Adipose tissue (tissue), 3 donors: ENCODE results near the gene MRPL24. TPM values are rescaled to one million over a fixed set of nuclear protein-coding genes. Genes with fewer than 3 reads are reported as not detected.

ENCODE experiments used
- H3K27ac ChIP-seq: one replicate; pipeline ENCODE4 v1.5.1; 2013; ENCODE audit warnings: low read depth, low read length
- WGBS, 3 donors: extraction: QIAGEN DNeasy Blood & Tissue Kit; methylation state at CpG; one replicate each; pipeline ENCODE4 v1.1.7; 2013; 5-methylcytosine and 5-hydroxymethylcytosine counted together
- polyA plus RNA-seq, 3 donors: library from polyadenylated mRNA; stranded (reverse); fragments of 200-250 nt; gene quantifications; one replicate each; pipeline ENCODE4 v1.2.3, GENCODE V29; 2013
- donor health status: healthy with polysubstance abuse.
- donor health status: Bipolar disorder and iron deficiency.
- donor health status: healthy.

MRPL24 gene
- polyA plus RNA-seq, 3 donors: 104 to 178 (median 151) TPM

DNA sequence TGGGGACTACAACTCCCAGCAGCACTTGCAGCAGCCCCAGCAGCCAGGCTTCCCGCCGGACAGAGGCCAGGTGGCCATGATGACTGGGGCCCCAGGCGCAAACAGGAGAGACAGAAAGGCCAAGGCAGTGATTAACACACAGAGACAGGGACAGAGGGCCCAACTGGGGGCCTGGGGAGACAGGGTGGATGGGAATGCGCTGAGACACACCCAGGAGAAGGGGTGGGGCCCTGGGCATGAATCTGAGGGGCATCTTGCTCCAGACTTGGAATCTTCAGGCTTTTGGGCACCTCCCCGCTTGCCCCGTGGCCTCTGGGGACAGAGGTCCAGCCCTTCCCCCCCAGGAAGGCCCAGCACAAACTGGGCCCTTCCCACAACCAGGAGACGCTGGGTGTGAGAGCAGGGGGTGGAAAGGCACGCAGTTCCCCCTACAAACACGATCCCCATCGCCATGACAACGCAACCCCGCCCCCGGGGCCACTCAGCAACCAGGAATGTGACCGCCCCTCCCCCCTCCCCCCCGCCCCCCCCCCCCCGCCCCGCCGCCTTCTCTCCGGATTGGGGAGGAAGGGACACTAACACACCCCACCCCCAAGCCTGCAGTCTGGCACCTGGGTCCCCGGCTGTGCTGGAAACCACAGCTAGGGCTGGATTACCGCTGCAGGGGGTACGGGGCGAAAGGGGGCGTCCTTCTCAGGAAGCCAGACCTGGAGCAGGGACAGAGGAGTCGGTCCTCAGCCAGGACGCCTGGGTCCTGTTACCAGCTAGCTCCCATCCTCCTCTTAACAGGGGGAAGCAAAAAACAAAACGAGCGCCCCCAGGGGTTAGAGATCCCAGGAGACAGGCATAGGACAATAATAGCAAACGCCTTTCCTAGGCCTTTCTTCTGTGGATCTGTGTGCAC, 6.1 kb upstream of the MRPL24 start:
- peak overlapping the region; percentile 91 for H3K27ac ChIP-seq
- WGBS, 3 donors: 1 to 3% (median 2%) methylated on average over 17 to 24 of the region's 29 CpGs

DNA sequence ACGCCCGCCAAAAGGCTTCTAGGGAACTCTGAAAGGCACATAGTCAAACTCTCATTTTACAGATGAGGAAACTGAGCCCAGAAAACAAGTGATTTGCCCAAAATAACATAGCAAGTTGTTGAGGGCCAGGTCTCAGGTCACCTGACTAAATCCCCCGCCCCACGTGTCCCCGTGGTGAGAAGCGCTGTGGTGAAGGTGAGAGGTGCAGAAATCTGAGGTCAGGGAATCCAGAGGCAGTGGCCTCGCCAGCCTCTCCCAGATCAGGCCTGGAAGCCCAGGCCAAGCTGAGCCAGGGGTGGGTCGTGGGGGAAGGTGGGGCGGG, 5.5 kb upstream of the MRPL24 start:
- H3K27ac ChIP-seq: peak overlapping the region; percentile 91
- 35 to 56% (median 43%) methylated on average over 9 of the region's 9 CpGs for WGBS, 3 donors

DNA sequence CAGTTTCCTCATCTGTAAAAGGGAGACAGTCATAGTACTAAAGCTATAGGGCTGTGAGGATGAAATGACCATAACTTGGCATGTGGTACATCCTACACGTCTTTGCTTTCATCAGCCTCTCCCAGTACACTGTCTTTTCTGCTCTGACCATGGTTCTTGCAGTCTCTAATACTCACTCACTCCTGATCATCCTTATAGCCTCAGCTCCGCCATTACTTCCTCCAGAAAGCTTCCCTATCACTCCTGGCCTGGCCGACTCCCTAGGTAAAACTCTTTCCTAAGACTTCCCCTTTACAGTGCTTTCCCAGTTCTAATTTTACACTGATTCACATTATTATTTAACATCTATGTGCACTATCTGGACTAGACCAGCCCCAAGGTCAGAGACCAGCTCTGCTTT, 5.0 kb upstream of the MRPL24 start:
- H3K27ac ChIP-seq: peak overlapping the region; percentile 91
- 46 to 50% (median 48%) methylated on average over 3 of the region's 3 CpGs for WGBS, 3 donors

DNA sequence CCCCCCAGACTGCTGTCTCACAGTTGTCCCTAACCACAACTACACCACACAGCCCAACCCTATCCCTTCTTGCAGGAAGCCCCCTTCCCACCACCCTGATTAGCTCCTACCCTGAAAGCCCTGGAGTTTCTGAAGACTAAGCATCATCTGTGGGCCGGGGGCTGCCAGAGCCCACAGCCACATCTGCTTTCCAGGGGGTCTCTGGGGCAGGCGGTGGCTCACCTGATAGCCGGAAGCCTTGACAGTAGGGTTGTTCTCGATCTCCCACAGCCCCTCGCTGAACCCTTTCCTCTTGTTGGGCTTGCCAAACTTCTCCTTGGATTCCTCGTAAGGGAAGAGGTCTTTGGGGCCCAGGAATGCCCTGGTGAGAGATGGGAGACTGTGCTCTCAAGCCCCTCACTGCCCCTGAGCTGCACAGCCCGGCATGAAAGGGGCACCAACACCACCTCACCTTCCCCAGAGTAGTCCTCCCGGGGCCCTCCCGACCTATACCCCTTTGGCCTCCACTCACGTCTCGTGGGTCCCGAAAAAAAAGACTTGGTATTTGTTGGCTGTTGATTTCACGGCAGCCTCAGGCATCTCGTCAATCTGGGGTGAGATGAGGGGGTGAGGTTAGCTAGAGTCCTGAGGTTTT, 4.0 kb upstream of the MRPL24 start:
- no peak overlapping the region for H3K27ac ChIP-seq

DNA sequence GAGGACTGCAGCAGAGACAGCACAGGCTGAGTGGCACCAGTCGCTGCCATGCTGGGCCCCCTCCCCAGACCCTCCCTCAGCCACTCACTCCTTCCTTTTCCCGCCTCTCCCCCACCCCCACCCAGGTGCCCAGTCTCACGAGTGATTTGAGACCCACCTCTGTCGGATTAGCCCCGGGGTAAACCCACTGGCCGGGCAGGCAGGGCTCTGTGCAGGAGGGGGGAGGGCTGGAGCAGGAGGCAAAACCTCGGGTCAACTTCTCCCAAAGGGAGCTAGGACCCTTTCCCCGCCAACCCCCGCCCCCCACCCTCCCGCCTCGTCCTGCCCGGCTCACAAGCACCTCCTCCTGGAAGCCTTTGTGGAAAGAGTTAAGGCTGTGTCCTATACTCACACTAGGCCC, 3.5 kb upstream of the MRPL24 start:
- no peak overlapping the region for H3K27ac ChIP-seq
- WGBS, 3 donors: 60 to 71% (median 68%) methylated on average over 8 to 12 of the region's 12 CpGs

More for the DNA sequence above, 4.0 kb upstream of the MRPL24 start:
- WGBS, 3 donors: 68 to 81% (median 72%) methylated on average over 14 of the region's 14 CpGs

DNA sequence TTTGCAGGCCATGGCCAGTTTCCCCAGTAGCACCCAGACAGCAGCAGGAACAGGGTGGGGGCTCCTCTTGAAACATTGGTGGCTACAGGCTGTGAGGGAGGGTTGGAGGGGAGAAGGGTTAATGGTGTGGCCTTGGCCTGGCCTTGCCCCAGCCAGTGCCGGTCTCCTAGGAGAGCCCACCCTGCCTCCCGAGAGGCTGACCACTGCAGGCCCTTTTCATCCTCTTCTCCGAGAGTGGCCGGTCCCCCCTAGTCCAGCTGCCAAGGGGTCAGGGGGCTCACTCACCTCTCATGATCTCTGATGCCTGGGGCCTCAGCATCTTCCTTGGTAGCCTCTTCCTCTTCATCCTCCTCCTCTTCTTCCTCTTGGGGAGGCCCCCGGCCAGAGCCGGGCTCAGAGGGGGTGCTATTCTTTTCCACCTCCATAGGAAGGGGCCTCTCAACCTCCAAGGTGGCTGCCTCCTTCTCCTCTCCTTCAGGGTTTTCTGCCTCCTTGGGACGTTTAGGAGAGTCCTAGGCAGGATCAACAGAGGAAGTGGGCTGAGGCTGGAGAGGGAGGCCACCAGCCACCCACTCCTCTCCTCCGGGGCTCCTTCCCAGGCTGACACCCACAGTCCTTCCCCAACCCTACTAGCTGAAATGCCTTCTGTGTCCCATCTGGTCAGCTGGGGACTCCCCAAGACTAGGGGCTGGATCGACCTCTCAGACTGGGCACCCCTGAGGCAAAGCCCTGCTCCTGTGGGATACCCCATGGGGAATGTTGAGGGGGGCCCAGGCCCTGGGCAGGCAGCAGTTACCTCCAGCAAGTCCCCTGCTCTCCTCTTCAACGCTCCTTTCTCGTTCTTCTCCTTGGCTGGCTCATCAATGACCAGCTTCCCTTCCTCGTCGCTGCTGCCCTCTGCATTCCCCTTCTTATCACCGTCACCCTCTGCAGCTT, 2.7 kb upstream of the MRPL24 start:
- WGBS, 3 donors: 73 to 81% (median 76%) methylated on average over 13 to 14 of the region's 14 CpGs
- no peak overlapping the region for H3K27ac ChIP-seq

DNA sequence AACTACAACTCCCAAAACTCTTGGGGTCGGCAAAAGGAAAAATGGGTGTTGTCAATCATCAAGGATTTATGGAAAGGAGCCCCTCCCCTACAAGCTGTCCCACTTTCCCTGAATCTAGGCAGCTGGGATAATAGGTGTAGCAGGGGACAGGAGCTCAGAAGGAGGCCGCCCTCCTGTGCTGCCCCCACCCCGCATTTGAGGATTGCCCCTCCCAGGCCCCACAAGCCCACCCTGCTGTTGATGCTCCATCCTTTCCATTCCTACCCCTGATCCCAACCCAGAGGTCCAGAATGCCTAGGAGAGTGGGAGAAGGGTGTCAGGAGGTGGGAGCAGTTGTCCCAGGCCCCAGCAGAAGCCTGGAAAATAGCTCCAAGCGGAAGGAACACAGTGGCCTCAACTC, 1.9 kb upstream of the MRPL24 start:
- H3K27ac ChIP-seq: no peak overlapping the region
- WGBS, 3 donors: 92% methylated on average over 4 of the region's 4 CpGs

DNA sequence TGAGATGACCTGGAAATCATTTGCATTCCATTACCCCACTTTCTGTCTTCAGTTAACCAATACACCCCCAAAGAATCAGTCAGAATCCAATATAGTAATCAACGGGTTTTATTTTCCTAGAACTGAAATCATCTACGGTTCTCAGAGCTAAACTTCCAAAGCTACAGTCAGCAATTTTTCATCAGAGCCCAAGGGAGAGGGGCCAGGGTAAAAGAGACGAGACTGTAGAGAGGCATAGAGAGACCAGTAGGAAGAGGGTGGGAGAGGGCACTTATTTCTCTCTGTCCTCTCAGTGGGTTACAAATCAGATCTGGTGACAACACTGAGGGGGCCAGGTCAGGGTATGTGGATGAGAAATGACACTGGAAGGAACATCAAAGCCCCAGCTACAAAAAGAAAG, 1.1 kb upstream of the MRPL24 start:
- 66 to 79% (median 69%) methylated on average over 3 of the region's 3 CpGs for WGBS, 3 donors
- no peak overlapping the region for H3K27ac ChIP-seq

DNA sequence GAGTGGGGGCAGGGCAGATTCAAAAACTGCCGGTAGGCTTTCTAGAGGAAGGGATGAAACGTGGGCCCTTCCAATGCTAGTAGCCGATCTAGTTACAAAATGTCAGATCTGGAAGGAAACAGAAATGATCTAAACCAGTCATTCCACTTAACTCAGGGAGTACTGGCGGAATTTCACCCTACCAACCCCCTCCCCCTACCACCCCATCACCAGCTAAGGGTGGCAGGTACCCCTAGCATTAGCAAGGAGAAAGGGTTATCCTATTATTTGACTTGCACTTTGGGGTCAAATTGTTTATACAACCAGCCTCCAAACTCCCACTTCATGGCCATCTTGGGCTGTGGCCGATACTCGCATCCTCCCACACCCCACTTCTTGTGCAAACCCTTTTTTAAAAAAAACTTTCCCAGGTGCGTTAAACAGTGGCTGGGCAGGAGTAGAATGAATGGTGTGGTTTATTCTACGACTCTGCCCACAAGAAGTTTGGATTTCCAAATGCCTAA, 644 bp upstream of the MRPL24 start:
- 44 to 48% (median 47%) methylated on average over 8 of the region's 8 CpGs for WGBS, 3 donors
- H3K27ac ChIP-seq: no peak overlapping the region

DNA sequence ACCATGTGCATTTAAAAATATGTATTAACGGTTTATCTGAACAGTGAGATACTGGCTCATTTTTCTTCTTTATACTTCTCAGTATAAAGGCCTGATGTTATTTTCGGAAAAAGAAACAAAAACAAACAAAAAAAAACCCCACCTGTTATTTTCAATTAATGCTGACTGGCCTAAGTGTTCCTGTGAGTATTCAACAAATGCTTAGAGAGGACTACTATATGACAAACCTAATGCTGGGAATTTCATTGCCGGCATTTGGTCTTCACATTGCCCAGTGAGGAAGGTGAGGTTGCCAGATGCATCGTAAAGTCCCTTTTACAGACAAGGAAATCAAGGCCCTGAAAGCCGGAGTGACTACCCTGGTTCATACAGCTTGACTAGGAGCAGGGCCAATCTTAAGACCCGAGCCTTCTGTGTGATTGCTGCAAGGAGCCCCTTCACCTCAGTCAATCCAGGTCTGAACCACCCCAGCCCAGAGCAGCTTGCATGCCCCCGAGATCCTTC, 599 bp downstream of the MRPL24 start:
- H3K27ac ChIP-seq: peak overlapping the region; percentile 1
- WGBS, 3 donors: 10 to 28% (median 26%) methylated on average over 7 of the region's 7 CpGs

DNA sequence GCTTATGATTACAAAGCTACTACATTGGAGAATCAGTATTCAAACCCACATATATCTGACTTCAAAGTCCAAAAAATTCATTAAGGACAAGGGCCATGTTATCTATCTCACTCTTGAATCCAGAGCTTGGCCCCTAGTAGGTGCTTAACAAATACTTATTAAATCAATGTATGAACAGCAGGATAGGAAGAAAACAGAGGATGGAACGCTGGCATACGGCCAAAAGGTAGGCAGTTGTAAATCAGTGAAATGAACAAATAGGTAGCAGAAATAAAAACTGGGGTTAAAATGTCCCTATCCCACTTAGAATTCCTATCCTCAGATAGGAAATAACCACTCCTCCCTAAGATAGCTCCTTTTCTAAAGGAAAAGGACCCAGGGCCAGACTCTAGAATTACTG, 2.0 kb downstream of the MRPL24 start:
- 78 to 86% (median 82%) methylated on average over 2 of the region's 2 CpGs for WGBS, 3 donors
- no peak overlapping the region for H3K27ac ChIP-seq

DNA sequence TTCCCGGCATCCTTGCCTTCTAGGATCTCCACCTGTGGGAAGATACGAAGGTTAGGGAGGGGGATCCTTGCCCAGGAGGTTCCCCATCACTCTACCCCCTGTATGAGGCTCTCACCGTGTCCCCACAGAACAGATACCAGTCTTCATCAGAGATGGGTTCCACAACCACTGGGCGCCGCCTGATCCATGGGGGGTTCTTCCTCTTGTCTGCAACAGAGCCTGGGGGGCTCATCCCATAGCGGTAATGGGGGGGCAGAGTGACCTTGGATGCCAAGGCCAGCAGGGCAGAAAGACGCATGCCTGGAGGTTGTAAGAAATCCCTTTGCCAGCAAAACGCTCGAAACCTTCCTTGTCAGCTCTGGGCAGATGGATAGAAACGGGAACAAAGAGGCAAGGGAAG, 2.5 kb downstream of the MRPL24 start:
- 84 to 92% (median 85%) methylated on average over 10 of the region's 10 CpGs for WGBS, 3 donors
- H3K27ac ChIP-seq: no peak overlapping the region

DNA sequence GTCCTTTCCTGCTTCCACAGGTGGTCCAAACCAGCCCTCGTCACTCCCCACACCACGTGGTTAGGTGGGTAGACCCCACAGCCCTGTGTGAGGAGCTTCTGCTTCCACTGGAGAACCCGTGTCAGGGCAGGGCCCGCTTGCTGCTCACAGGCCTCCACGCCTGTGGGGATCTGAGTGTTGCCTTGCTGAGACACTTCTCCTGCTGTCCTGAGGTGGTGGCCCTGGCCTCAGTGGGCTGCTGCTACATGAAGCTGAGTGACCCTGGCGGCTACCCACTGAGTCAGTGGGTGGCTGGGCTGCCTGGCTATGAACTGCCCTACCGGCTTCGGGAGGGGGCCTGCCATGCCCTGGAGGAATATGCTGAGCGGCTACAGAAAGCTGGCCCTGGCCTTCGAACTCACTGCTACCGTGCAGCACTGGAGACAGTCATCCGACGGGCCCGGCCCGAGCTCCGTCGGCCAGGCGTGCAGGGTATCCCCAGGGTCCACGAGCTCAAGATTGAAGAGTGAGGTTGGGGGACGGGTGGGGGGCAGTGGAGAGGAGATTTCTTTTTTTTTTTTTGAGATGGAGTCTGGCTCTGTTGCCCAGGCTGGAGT, 6.8 kb downstream of the MRPL24 start:
- 92 to 95% (median 95%) methylated on average over 20 of the region's 20 CpGs for WGBS, 3 donors

DNA sequence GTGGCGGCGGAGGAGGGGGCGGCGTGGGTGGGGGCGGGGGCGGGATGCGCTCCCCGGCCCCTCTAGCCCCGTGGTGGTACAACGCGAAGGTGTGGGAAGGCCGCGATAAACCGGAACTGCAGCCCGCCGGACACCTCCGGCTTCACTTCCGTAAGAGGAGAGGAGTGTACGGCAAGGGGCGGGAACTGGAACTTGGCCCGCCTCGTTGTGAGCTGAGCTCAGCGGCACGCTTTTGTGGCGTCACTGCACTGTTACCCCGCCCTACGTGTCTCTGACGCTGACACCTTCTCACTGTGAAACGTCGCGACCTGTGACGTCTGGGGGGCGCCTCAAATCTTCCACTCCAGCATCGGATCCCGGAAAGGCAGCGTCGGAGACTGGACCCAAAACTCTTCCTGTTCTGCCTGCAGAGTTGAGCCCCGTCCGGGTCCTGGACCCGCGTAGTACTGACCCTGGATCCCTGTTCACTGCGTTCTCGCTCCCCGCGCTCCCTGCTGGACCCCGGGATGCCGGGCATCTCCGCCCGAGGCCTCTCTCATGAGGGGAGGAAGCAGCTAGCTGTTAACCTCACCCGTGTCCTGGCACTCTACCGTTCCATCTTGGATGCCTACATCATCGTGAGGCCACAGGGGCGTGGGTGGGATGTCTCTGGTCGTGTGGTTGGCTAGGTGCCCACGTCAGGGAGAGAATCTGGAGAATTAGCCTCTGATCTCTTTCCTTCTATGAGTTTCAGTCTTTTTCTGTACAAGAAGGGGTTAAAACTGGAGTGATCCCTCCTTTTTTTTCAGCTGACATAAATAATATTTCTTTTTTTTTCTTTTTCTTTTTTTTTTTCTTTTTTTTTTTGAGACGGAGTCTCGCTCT, 12.1 kb downstream of the MRPL24 start, which contains the start of gene ISG20L2:
Gene ISG20L2 (minus strand): TSS at position 168 of the 864 bp plus-strand sequence. CDS start 1,114 bp downstream, outside the sequence.
- 1% methylated on average over 55 to 57 of the region's 57 CpGs for WGBS, 3 donors
- peak within 1 kb of the TSS; percentile 90 for H3K27ac ChIP-seq

More for the DNA sequence above, 6.8 kb downstream of the MRPL24 start:
- H3K27ac ChIP-seq: no peak overlapping the region

DNA sequence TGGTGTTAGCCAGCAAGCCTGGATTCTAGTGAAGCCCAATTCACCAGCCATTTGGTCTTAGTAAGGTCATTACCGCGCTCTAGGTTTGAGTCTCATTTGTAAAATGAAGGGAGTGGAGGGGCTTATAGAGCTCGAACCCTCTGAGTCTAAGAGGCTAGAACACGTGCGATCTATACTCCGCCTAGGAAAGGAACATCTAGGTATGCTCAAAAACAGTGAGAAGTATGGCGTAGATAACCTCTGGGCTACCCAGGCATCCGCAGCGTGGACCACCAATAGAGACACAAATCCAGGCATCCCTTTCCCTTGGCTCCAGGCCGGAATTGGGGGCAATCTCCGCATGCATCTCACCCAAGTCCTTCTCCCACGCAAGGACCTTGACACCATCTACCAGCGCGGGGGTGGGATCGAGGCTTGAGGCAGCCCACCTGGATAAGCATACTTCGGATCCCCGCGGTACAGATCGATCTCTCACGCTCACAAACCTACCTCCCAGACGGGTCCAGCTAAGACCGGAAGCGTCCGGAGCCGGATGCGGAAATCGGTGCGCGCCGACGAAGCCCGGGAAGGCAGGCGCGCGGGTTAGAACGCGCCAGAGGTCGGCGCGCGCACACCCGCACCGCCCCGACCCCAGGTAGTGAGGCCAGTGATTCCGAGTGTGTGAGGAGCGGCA, 12.8 kb downstream of the MRPL24 start, which contains the start of gene METTL25B:
Gene METTL25B (plus strand): TSS at position 544 of the 673 bp plus-strand sequence. CDS start 636 bp downstream, outside the sequence.
- 0 to 1% (median 1%) methylated on average over 46 of the region's 46 CpGs for WGBS, 3 donors
- H3K27ac ChIP-seq: peak within 1 kb of the TSS; percentile 90

DNA sequence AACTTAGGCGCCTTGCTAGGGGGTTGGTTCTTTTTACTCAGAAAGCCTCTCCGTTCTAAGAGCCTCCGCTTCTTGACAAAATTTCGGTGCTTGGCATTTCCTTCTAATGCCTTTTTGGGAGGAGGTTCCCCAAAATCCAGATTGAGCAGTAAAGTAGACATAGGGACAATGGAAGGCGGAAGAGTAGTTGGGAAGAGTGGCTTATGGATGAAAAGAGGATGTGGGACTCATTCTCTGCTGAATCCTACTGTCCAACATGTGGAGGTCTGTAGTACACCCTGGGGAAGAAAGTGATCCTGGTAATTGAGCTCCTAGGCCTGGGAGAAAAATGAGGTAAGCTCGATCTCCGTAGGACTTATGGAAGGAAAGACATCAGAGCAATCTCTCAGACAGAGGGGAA, 13.4 kb downstream of the MRPL24 start:
- 41 to 49% (median 43%) methylated on average over 7 of the region's 7 CpGs for WGBS, 3 donors
- H3K27ac ChIP-seq: no peak overlapping the region
